GM19372 (cell line): ENCODE results near the gene ACOXL.
"Not testable (repeated sequence)": the region's sequence is repeated elsewhere in the genome, so short reads cannot be mapped to it uniquely, and the experiment has no call there.

ENCODE experiments used
- ATAC-seq: cut with Tn5 transposase; IDR thresholded peaks from one replicate; pipeline ENCODE4 v1.9.1; 2021; ENCODE audit warnings: mild to moderate bottlenecking, low read depth, moderate library complexity; ENCODE audit not compliant: unreplicated experiment

ACOXL gene

DNA sequence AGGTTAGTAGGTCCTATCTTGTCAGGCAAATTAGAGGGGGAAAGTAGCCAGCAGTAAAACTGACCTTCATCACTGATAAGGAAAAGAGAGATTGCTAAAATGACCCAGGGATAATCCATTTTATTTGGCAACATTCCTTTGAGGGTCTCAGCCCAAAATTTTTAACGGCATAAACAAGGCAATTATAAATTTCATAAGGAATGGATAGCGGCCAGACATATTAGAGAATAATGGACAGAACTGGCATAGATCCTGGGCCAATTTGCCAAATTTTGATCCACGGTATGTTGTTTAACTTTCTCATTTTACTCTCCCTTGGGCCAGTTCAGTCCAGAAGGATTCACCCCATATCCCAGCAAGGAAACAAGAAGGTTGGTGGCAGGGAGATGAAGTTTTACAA is 217.9 kb downstream of the ACOXL start:
- ATAC-seq, result no peak

- no peak for ATAC-seq
These were observed 222.7 kb downstream of the ACOXL start for GRCh38 chr2:110955045-110955444.

- no peak for ATAC-seq
These were observed 223.2 kb downstream of the ACOXL start for GRCh38 chr2:110955556-110955955.

DNA sequence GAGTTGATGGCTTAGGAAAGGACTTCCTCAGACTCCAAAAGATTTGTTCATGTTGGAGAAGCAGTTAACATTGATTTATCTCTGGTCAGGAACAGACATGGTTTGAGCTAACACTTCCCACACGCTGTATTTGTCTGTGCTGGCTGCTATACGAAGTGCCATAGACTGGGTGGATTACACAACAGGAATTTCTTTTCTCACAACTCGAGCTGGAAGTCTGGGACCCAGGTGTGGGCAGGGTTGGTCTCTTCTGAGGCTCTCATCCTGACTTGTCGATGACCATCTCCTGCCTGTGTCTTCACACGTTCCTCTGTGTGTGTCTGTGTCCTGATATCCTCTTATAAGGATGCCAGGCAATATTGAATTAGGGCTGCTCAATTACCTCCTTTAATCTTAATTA is 224.9 kb downstream of the ACOXL start:
- no peak for ATAC-seq

DNA sequence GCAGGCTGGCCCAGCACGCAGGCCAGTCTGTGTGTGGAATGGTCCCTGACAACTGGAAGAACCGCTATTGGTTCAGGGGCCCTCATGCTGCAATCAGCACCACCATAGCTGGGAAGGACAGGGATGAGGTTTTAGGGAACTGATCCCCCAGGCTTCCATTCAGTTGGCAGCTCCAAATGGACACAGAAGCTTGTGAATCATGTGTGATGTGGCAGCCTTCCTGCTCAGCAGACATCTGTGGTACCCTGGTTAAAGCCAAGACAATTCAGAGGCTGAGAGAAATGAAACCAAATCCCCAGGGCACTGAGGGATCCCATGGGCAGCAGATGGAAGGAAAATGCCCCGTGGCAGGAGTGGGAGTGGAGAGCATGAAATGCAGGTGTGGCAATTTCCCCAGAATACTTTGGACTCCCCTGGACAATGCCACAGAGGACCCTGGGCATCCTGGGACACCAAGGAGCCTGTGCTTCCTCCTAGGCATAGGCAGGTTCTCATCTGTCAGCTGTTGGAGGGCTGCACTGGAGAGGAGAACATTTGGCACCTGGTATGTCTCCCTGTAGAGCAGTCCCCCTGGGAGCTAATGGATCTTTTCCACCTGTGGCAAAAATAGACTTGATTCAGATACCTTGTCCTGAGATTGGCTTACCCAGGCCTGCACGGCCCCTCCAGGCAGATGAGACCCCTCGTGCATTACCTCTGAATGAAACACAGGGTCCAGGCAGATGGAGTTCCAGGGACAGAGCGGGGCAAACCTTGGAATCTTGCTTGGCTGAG is 226.2 kb downstream of the ACOXL start:
- ATAC-seq, result no peak

DNA sequence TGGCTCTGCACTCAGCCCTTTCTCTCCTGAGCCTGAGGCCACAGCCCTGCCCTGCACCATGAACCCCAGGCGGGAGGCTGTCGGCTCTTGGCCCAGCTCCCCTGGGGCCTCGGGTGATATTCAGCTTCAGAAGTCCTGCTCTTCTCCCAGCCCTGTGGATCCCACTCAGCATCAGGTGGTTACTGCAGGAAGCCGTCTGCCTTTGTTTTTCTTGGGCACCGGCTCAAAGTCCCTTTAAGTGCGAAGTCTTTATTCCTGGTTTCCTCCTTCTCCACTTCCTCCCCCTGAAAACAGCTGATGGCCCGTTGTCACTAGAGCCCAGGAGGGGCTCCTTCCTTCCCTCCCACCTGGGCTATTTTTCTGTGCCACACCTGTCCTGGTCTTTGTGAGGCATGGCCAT is 226.8 kb downstream of the ACOXL start:
- ATAC-seq, result no peak

- no peak for ATAC-seq
These were observed 227.9 kb downstream of the ACOXL start for GRCh38 chr2:110960281-110960680.

- no peak for ATAC-seq
These were observed 228.6 kb downstream of the ACOXL start for GRCh38 chr2:110960954-110961353.

DNA sequence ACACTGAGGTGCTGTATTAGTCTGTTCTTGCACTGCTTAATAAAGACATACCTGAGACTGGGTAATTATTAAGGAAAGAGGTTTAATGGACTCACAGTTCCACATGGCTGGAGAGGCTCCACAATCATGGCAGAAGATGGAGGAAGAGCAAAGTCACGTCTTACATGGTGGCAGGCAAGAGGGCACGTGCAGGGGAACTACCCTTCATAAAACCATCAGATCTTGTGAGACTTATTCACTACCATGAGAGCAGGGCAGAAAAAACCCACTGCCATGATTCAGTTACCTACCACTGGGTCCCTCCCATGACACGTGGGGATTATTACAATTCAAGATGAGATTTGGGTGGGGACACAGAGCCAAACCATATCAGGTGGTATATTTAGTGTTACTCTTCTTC is 229.3 kb downstream of the ACOXL start:
- ATAC-seq, result not testable (repeated sequence)

- ATAC-seq, result no peak
These were observed 237.3 kb downstream of the ACOXL start for GRCh38 chr2:110969696-110970095.

- ATAC-seq, result no peak
These were observed 237.8 kb downstream of the ACOXL start for GRCh38 chr2:110970201-110970600.

DNA sequence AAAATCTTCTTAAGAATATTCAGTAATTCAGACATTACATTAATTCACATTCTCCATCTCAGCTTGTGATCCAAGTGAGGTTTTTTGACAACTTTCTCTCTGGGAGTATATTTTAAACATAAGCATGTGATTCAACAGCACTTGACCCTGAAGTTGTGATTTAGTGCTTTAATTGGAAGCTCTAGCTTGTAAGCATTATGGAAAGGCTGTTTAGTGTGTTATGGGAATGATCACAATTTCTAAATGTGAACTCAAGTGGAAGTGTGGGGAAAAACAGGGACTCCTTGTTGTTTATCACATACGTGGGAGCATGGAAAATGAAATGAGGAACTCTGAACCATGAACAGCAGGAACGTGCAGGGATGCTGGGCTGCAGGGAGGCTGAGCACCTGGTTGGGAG is 239.4 kb downstream of the ACOXL start:
- ATAC-seq, result no peak

DNA sequence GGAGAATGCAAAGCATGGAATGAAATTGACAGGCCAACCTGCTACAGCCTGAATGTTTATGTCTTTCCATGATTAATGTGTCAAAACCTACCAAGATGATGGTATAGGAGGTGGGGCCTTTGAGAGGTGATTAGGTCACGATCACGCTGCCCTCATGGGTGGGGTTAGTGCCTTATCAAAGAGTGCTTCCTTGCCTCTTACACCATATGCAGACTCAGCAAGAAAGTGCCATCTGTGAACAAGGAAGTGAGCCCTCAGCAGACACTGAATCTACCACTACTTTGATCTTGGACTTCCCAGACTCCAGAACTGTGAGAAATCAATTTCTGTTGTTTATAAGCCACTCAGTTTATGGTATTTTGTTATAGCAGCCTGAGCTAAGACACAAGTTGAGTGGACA is 240.9 kb downstream of the ACOXL start:
- ATAC-seq, result no peak

DNA sequence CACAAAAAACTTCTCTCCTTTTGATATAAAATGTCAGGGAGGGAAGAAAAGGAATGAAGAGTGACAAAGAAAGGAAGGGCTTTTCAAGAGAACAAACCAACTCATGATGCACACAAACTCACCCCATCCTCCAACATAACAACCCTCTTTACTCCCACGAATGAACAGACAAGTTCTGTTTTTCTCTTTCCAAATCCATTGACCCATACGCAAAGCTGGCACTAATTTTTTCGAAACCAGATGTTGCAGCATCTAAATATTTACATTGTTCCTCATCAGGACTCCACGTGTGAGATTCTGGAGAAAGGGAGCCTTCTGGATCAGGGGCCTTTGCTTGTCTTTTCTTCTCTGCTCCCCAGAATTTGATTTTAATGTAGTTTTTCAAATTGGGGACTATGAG is 245.0 kb downstream of the ACOXL start:
- no peak for ATAC-seq

- no peak for ATAC-seq
These were observed 245.8 kb downstream of the ACOXL start for GRCh38 chr2:110978148-110978547.

GRCh38 chr2:110978756-110979470 is 246.5 kb downstream of the ACOXL start:
- ATAC-seq, result no peak

DNA sequence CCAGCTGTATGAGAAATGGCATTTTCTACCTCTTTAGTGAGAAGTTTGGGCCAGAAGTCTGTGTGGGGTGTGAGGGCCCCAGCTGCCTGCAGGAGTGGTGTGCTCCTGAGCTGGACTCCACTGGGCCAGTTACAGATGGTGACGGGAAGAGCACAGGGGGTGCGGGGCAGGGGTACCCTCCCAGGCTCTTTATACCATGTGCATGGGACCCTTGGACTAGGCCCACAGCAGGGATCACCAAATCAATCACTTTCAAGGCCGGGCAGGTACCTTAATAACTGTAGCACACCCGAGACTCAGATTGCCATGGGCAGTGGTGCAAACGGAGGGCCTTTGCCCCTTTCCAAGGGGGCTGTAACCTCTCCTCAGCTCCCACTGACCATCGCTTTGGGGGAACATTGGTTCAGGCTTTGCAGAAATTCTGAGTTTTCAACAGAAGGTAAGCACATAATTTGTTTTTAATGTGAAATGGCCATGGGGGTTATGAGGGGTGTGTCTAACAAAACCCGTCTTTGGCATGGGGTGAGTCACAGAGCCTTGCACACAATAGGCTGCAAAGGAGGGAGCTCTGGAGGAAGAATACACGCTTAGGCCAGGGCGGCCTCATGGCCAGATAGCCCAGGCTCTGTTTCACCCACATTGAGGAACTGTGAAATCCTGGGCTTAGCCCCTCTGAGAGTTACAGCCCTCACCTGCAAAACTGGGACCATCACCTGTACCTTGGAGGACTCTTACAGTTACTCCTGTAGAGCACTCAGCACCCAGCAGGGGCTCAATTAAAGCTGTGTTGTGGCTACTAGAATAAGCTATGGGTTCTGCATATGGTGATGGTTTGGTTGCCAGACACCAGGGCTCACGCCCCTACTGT is 247.3 kb downstream of the ACOXL start:
- no peak for ATAC-seq

GRCh38 chr2:110980339-110981062 is 248.1 kb downstream of the ACOXL start:
- ATAC-seq, result no peak

GRCh38 chr2:110983133-110983532 is 250.8 kb downstream of the ACOXL start:
- ATAC-seq, result no peak

DNA sequence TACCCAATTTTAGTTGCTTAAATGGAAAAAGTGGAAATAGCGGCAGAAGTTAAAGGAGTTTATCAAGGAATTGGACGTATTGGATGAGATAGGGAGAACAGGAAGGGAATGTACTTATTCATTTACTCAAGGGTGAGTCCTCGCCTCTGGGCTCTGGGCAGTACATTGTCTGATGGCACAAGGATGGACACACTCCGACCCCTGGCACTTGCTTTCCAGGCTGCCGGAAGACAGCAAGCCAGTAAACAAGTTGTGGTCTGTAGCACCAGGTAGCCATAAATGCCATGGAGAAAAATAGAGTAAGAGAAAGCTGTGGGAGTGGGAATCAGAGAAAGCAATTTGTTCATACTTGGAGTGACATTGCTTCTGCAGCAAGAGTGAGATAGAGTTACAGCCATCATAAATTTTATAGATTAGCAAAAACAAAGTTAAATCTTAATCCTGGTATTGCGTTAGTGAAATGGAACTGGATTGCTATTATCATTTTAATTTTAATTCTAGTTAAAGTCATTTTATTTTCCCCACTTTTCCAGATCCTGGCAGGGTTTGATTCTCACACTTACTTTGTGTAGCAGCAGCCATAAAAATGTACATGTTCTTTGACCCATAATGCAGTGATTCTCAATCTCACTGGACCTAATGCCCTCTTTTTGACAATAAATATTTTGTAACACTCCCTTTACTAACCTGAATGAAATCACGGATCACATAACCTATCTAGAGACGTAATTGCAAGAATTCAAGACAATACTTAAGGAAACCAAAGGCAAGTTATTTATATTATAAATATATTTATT is 252.5 kb downstream of the ACOXL start:
- ATAC-seq, result no peak
